Activated naive CD8-positive, alpha-beta T cell treated with anti-CD3 and anti-CD28 coated beads, Interleukin-2, amount 50 U/mL, for 24 hours (primary cell): ENCODE measurements around the gene OLFML2A.

Experiments
- ATAC-seq: fragments of 150-1000 bp; cut with Tn5 transposase; one replicate; pipeline ENCODE4 v1.10.0; 2021
- DNase-seq: peaks from one replicate; pipeline ENCODE4 v3.0.0; 2021
- H3K27ac Mint-ChIP-seq: one replicate; pipeline ENCODE4 v1.8.0; 2021; ENCODE audit warnings: mild to moderate bottlenecking, mixed read lengths
- H3K27me3 Mint-ChIP-seq: one replicate; pipeline ENCODE4 v1.8.0; 2021; ENCODE audit warnings: mixed read lengths
- H3K36me3 Mint-ChIP-seq: one replicate; pipeline ENCODE4 v1.8.0; 2021; ENCODE audit warnings: low read depth, mixed read lengths
- H3K4me1 Mint-ChIP-seq: one replicate; pipeline ENCODE4 v1.8.0; 2021; ENCODE audit warnings: mixed read lengths
- H3K4me3 Mint-ChIP-seq: one replicate; pipeline ENCODE4 v1.8.0; 2021; ENCODE audit warnings: mild to moderate bottlenecking, moderate library complexity, mixed read lengths
- H3K9me3 Mint-ChIP-seq: one replicate; pipeline ENCODE4 v1.8.0; 2021; ENCODE audit warnings: mixed read lengths

Gene OLFML2A

GRCh38 chr9:124861342-124862229 lies 84.7 kb downstream of the OLFML2A start, which contains the start of the genes ARPC5L and RPL35:
Gene ARPC5L, plus strand, starts transcription at chr9:124862130. Its CDS starts 7,161 bp downstream, at chr9:124869291.
Gene RPL35, minus strand, starts transcription at chr9:124861957. Its CDS starts 45 bp downstream, at chr9:124861912.
- H3K27ac Mint-ChIP-seq: peak within 1 kb of the TSS; percentile 97
- H3K36me3 Mint-ChIP-seq: peaks cover 47% of the 10 kb centered on the region
- peaks cover 48% of the 10 kb centered on the region for H3K4me1 Mint-ChIP-seq
- H3K4me3 Mint-ChIP-seq: peak within 1 kb of the TSS; percentile 93
- no peaks in the 10 kb centered on the region for H3K27me3 Mint-ChIP-seq
- DNase-seq (peak; percentile 95), ATAC-seq (peak; percentile 93)
- H3K9me3 Mint-ChIP-seq: no peaks in the 10 kb centered on the region

DNA sequence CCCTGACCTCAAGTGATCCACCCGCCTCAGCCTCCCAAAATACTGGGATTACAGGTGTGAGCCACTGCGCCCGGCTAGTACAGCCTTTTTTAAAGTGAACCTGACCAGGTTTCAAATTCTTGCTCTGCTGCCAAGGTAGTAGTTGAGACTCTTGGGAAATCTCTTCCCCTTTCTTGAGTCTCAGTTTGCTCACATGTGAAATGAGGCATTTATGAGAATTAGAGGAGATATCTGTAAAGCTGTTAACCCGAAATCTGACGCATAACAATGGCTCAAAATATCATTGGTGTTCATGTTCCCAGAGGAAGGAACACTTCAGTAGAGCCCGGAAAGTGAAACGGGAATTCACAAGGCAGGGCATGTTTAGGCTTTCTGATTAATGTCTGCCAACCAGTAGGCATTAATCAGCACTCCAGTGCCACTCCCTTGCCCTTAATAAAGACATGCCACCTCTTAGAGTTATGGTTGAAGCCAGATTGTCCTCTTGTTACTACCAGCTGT lies 86.5 kb downstream of the OLFML2A start:
- DNase-seq: no peak
- H3K27me3 Mint-ChIP-seq: no peaks in the 10 kb centered on the region
- H3K9me3 Mint-ChIP-seq: no peaks in the 10 kb centered on the region
- peak overlapping the region; percentile 72 for H3K27ac Mint-ChIP-seq
- peaks cover 40% of the 10 kb centered on the region for H3K36me3 Mint-ChIP-seq
- ATAC-seq: no peak
- H3K4me1 Mint-ChIP-seq: peaks cover 46% of the 10 kb centered on the region
- peak overlapping the region; percentile 32 for H3K4me3 Mint-ChIP-seq
